Thyroid gland (tissue), 4 donors: ENCODE results near the gene MYH10. TPM values are rescaled to one million over a fixed set of nuclear protein-coding genes. Genes with fewer than 3 reads are reported as not detected.

ENCODE experiments used
- DNase-seq, 2 donors: peaks; one replicate each; pipeline ENCODE4 v3.0.0-alpha.2; 2019
- H3K27ac ChIP-seq, 3 donors: fragments of 200-600 bp; sonication (generic); 1 replicate in 2 of 3; 2 replicates in 1 of 3; pipeline ENCODE4 v1.5.1; 2016 to 2019; ENCODE audit warnings: mild to moderate bottlenecking in 1 of 3, moderate library complexity in 1 of 3
- H3K27me3 ChIP-seq: fragments of 200-600 bp; sonication (generic); one replicate; pipeline ENCODE4 v1.5.1; 2019
- H3K36me3 ChIP-seq, 2 donors: fragments of 200-600 bp; sonication (generic); one replicate each; pipeline ENCODE4 v1.5.1; 2016 to 2019
- H3K4me1 ChIP-seq, 2 donors: fragments of 200-600 bp; sonication (generic); one replicate each; pipeline ENCODE4 v1.5.1; 2017 to 2019
- H3K4me3 ChIP-seq, 3 donors: fragments of 200-600 bp; sonication (generic); replicated peaks in 1 of 3; 1 replicate in 2 of 3; 2 replicates in 1 of 3; pipeline ENCODE4 v1.5.1; 2016; ENCODE audit warnings: mild to moderate bottlenecking in 1 of 3
- H3K9me3 ChIP-seq: fragments of 200-600 bp; sonication (generic); one replicate; pipeline ENCODE4 v1.5.1; 2017
- POLR2A ChIP-seq, 2 donors: fragments of 450-650 bp; IDR thresholded peaks; one replicate each; pipeline ENCODE4 v1.6.1; 2017; ENCODE audit warnings: antibody characterized with exemption in 2 of 2, mild to moderate bottlenecking in 2 of 2, moderate library complexity in 1 of 2
- WGBS, 2 donors: methylation state at CpG; one replicate each; pipeline ENCODE4 v1.1.5; 2017; 5-methylcytosine and 5-hydroxymethylcytosine counted together
- intact Hi-C: fragments of 100-400 bp; cut with DNase I; formaldehyde crosslinking; loops from one replicate; pipeline ENCODE4 v1.15.1; 2023
- total RNA-seq, 4 donors: library from RNA; depleted of rRNA; stranded (reverse); fragments of >200 nt; gene quantifications; one replicate each; pipeline ENCODE4 v1.2.3, GENCODE V29; 2016
- TF ChIP-seq, protein P1 (sequence below), 6 experiments: fragments of 200-600 bp in 3 of 6; fragments of 450-650 bp in 3 of 6; sonication (generic) in 3 of 6; IDR thresholded peaks; one replicate each; pipeline ENCODE4 v1.5.1; 2016 to 2019; ENCODE audit warnings: antibody characterized with exemption in 6 of 6, mild to moderate bottlenecking in 2 of 6, inconsistent platforms in 1 of 6, moderate library complexity in 1 of 6

Gene MYH10
- total RNA-seq, 4 donors from 2014 or later, result 40.8 to 72.2 (median 44.2) TPM

DNA sequence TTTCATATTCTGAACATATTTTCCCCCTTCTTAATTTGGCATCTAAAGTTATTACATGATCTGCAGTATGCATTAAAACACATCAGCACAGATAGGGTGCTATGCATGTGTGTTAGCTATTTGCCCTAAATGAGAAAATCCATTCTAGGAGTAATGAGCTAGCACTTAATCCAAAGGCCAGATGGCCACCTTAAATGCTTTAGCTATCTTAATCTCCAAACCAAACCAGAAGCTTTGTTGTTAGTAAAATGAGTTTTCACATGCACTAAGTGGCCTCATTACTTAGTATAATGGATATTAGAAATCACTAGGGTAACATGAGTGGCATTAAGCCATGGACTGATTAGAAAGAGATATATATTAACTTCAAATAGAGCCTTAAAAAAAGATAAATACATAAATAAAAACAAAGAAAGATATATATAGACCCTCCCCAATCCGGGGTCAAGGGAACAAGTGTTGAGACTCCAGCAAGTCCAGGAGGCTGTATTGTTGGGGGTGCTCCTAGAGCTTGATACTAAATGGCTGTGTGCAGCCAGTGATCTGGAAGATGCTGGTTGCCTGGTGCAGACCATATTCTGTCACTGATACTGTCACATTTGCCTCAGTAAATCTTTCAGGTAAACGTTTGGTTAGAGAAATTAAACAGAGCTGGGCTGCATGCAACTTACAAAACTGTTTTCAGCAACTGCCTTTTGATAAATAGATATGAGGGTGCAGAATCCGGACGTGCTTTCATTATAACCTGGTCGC, 67.3 kb downstream of the MYH10 start:
- Histone ChIP-seq H3K4me3 (no peak overlapping the region), H3K9me3 (no peaks in the 10 kb centered on the region), H3K27ac (no peak overlapping the region), H3K36me3 (peaks cover 0 to 4% of the 10 kb centered on the region in 2 donors), H3K4me1 (no peaks in the 10 kb centered on the region), H3K27me3 (no peaks in the 10 kb centered on the region)
- intact Hi-C loops, result no loop called here
- TF ChIP-seq, protein P1, sequence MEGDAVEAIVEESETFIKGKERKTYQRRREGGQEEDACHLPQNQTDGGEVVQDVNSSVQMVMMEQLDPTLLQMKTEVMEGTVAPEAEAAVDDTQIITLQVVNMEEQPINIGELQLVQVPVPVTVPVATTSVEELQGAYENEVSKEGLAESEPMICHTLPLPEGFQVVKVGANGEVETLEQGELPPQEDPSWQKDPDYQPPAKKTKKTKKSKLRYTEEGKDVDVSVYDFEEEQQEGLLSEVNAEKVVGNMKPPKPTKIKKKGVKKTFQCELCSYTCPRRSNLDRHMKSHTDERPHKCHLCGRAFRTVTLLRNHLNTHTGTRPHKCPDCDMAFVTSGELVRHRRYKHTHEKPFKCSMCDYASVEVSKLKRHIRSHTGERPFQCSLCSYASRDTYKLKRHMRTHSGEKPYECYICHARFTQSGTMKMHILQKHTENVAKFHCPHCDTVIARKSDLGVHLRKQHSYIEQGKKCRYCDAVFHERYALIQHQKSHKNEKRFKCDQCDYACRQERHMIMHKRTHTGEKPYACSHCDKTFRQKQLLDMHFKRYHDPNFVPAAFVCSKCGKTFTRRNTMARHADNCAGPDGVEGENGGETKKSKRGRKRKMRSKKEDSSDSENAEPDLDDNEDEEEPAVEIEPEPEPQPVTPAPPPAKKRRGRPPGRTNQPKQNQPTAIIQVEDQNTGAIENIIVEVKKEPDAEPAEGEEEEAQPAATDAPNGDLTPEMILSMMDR (IDR thresholded peaks at IDR 0.05), result no peak
- no peak for TF ChIP-seq POLR2A (IDR thresholded peaks at IDR 0.05)
- no peak for DNase-seq
- WGBS, 2 donors, result 78 to 79% methylated on average over 5 of the region's 5 CpGs

DNA sequence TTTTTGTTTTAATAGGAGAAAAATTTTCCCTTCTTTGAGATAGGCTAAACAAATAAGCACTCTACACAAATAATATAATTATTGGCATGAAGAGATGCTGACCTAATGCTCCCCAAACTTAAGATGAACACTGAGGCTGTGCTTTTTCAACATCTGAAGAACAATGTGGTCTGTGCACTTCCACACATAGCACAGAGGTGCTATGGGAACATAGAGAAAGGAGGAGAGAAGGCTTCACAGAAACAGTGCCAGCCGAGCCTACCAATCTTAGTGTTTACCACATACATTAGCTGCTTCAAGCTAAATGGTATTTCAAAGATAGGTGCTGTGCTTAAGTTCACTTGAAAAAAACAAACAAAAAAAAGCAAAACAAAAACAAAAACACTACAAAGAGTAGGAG, 72.4 kb downstream of the MYH10 start:
- Histone ChIP-seq H3K4me1 (no peaks in the 10 kb centered on the region), H3K36me3 (peaks cover 0 to 4% of the 10 kb centered on the region in 2 donors), H3K27me3 (no peaks in the 10 kb centered on the region), H3K4me3 (no peak overlapping the region), H3K27ac (no peak overlapping the region), H3K9me3 (no peaks in the 10 kb centered on the region)
- WGBS, 2 donors, result 87 to 94% methylated on average over 1 of the region's 1 CpG
- no peak for DNase-seq
- TF ChIP-seq, protein P1 (IDR thresholded peaks at IDR 0.05), result no peak
- no peak for TF ChIP-seq POLR2A (IDR thresholded peaks at IDR 0.05)
- intact Hi-C loops, result no loop called here

DNA sequence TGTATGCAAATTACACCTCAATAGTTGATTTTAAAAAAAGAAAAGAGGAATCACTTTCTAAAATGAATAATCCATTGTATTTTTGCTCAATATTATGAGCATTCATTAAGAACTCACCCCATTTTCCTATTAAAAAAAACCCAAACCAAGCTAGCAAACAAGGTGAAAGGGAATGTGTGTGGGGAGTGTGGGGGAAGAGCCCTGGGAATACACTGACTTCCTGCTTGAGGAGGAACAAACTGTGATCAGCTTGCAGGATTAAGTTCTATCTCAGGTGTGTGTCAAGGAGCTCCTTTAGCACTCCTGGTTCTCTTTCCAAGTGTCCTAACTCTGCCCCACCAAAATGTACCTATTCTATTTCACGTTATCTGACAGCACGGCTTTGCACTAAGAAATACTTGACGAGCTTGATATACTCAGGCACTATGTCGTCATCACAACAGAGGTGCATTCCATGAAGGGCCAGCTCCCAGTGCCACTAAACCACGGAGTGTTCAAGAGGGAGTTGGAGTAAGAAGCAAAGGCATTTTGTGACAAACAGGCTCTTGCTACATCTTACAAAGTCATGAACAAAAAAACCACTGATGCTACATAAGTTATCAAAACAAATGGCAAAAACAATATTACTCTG, 73.2 kb downstream of the MYH10 start:
- Histone ChIP-seq H3K27me3 (no peaks in the 10 kb centered on the region), H3K9me3 (no peaks in the 10 kb centered on the region), H3K4me3 (no peak overlapping the region), H3K4me1 (no peaks in the 10 kb centered on the region), H3K27ac (no peak overlapping the region), H3K36me3 (peaks cover 0 to 4% of the 10 kb centered on the region in 2 donors)
- no peak for DNase-seq
- no peak for TF ChIP-seq POLR2A (IDR thresholded peaks at IDR 0.05)
- TF ChIP-seq, protein P1 (IDR thresholded peaks at IDR 0.05), result no peak
- intact Hi-C loops, result no loop called here
- 58 to 60% methylated on average over 5 of the region's 5 CpGs for WGBS, 2 donors

DNA sequence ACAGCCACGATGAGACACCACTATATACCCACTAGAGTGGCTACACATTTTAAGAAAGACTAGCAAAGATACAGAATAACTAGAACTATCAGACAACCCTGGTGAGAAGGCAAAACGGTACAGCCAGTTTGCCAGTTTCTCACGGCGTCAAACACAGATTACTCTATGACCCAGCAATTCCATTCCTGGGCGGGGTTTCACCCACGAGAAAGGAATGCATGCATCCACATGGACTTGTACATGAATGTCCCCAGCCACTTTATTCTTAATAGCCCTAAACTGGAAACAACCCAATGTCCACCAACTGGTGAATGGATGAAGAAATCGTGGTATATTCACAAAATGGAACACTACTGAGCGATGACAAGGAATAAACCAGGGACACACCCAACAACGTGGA, 74.5 kb downstream of the MYH10 start:
- H3K27ac ChIP-seq, result no peak overlapping the region
- no peaks in the 10 kb centered on the region for H3K9me3 ChIP-seq
- peaks cover 0 to 4% of the 10 kb centered on the region in 2 donors for H3K36me3 ChIP-seq
- intact Hi-C loops, result no loop called here
- H3K27me3 ChIP-seq, result no peaks in the 10 kb centered on the region
- DNase-seq, result no peak
- 87 to 92% methylated on average over 9 of the region's 9 CpGs for WGBS, 2 donors
- TF ChIP-seq, protein P1 (IDR thresholded peaks at IDR 0.05), result no peak
- no peak for TF ChIP-seq POLR2A (IDR thresholded peaks at IDR 0.05)
- no peaks in the 10 kb centered on the region for H3K4me1 ChIP-seq
- no peak overlapping the region for H3K4me3 ChIP-seq

DNA sequence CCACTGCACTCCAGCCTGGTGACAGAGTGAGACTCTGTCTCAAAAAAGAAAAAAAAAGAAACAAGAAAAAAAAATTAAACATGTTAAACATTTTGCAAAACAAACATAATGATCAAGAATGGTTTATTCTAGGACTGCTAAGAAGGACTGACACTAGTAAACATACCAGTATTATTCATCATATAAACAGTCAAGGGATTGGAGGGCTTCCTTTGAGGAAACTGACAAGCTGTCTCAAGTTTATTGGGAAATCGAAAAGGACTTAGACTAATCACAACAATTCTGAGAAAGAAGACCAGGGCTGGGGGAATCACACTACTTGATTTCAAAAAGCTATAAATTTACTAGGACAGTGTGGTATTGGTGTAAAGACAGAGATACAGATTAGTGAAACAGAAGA, 75.5 kb downstream of the MYH10 start:
- Histone ChIP-seq H3K36me3 (peaks cover 0 to under 1% of the 10 kb centered on the region in 2 donors), H3K27me3 (no peaks in the 10 kb centered on the region), H3K9me3 (no peaks in the 10 kb centered on the region), H3K4me1 (no peaks in the 10 kb centered on the region), H3K27ac (no peak overlapping the region), H3K4me3 (no peak overlapping the region)
- 89 to 93% methylated on average over 1 of the region's 1 CpG for WGBS, 2 donors
- no peak for TF ChIP-seq POLR2A (IDR thresholded peaks at IDR 0.05)
- TF ChIP-seq, protein P1 (IDR thresholded peaks at IDR 0.05), result no peak
- intact Hi-C loops, result no loop called here
- DNase-seq, result no peak
